Effector memory CD8-positive, alpha-beta T cell (primary cell): Measurements from ENCODE around the gene DENND1A.
"Not testable (repeated sequence)": the region's sequence is repeated elsewhere in the genome, so short reads cannot be mapped to it uniquely, and the experiment has no call there.

Experiments
- ATAC-seq: fragments of 150-1000 bp; cut with Tn5 transposase; replicated peaks from 2 replicates; pipeline ENCODE4 v1.10.0; 2021; ENCODE audit warnings: mild to moderate bottlenecking, moderate library complexity
- DNase-seq, 3 experiments: peaks; one replicate each; pipeline ENCODE4 v3.0.0; 2021
- H3K27ac Mint-ChIP-seq, 2 donors: one replicate each; pipeline ENCODE4 v1.8.0; 2022; ENCODE audit warnings: mild to moderate bottlenecking in 2 of 2, mixed read lengths in 2 of 2, moderate library complexity in 2 of 2
- H3K27me3 Mint-ChIP-seq, 2 donors: one replicate each; pipeline ENCODE4 v1.8.0; 2022; ENCODE audit warnings: mixed read lengths in 2 of 2
- H3K36me3 Mint-ChIP-seq: one replicate; pipeline ENCODE4 v1.8.0; 2022; ENCODE audit warnings: mild to moderate bottlenecking, moderate library complexity, mixed read lengths; ENCODE audit not compliant: insufficient read depth
- H3K4me1 Mint-ChIP-seq, 2 donors: one replicate each; pipeline ENCODE4 v1.8.0; 2022; ENCODE audit warnings: low read depth in 2 of 2, mixed read lengths in 2 of 2
- H3K4me3 Mint-ChIP-seq, 2 donors: one replicate each; pipeline ENCODE4 v1.8.0; 2022; ENCODE audit warnings: mild to moderate bottlenecking in 2 of 2, mixed read lengths in 2 of 2, moderate library complexity in 2 of 2
- H3K9me3 Mint-ChIP-seq, 2 donors: one replicate each; pipeline ENCODE4 v1.8.0; 2022; ENCODE audit warnings: mixed read lengths in 2 of 2

The DENND1A gene

GRCh38 chr9:123957731-123958130, 27.8 kb upstream of the DENND1A start:
- no peak for ATAC-seq
- Mint-ChIP-seq H3K27me3 (peaks cover 36 to 70% of the 10 kb centered on the region in 2 donors), H3K27ac (no peak overlapping the region), H3K4me1 (no peaks in the 10 kb centered on the region), H3K36me3 (peaks cover 4% of the 10 kb centered on the region), H3K4me3 (no peak overlapping the region), H3K9me3 (no peaks in the 10 kb centered on the region)
- no peak for DNase-seq

DNA sequence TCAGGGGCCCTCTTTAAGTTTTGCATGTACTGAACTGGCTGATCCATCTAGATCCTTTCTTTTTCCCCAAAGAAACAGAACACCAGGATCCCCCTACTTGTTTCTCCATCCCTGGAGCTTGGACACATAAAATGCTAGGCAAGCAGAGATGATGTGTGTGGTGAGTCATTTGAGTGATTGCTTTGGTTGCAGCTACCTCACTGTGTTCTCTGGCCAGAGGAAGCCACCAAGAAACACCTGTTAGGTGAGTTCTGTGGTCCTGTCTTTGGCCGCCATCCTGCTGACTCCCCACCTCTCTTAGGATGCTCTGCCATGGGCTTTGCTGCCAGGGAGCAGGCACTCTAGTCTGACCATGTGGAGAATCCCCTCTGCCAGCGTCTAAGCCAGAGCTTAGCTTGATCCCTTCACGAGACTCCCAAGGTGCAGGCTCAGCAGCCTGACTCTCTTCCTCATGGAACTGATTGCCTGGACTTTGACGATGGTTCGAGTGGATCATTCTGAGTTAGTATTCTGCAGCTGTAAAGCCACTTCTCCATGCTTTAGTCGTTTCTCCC, 27.3 kb upstream of the DENND1A start:
- peaks cover 4% of the 10 kb centered on the region for H3K36me3 Mint-ChIP-seq
- no peak overlapping the region for H3K4me3 Mint-ChIP-seq
- no peaks in the 10 kb centered on the region for H3K9me3 Mint-ChIP-seq
- H3K4me1 Mint-ChIP-seq: no peaks in the 10 kb centered on the region
- ATAC-seq (no peak), DNase-seq (no peak)
- H3K27ac Mint-ChIP-seq: no peak overlapping the region
- H3K27me3 Mint-ChIP-seq: peaks cover 41 to 74% of the 10 kb centered on the region in 2 donors

DNA sequence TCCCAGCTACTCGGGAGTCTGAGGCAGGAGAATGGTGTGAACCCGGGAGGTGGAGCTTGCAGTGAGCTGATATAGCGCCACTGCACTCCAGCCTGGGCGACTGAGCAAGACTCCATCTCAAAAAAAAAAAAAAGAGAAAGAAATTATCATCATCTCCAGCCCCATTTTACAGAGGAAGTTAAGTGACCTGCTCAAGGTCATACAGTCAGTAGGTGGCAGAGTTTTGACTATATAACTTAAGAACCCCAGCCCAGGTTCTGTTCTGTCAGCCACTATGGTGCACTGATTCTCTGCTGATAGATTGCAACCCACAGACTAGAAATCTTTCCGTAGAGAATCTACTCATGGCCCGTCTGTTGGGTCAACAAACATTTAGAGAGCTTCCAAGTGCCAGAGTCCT, 25.7 kb upstream of the DENND1A start:
- H3K9me3 Mint-ChIP-seq: no peaks in the 10 kb centered on the region
- no peaks in the 10 kb centered on the region for H3K4me1 Mint-ChIP-seq
- no peak overlapping the region for H3K4me3 Mint-ChIP-seq
- DNase-seq: no peak
- H3K27ac Mint-ChIP-seq: no peak overlapping the region
- ATAC-seq: no peak
- peaks cover 4% of the 10 kb centered on the region for H3K36me3 Mint-ChIP-seq
- peaks cover 37 to 75% of the 10 kb centered on the region in 2 donors for H3K27me3 Mint-ChIP-seq

GRCh38 chr9:123954518-123955280, 24.8 kb upstream of the DENND1A start:
- Mint-ChIP-seq H3K36me3 (peaks cover 4% of the 10 kb centered on the region), H3K9me3 (no peaks in the 10 kb centered on the region), H3K27me3 (peaks cover 38 to 72% of the 10 kb centered on the region in 2 donors), H3K27ac (no peak overlapping the region), H3K4me1 (no peaks in the 10 kb centered on the region), H3K4me3 (no peak overlapping the region)
- DNase-seq (no peak), ATAC-seq (no peak)

DNA sequence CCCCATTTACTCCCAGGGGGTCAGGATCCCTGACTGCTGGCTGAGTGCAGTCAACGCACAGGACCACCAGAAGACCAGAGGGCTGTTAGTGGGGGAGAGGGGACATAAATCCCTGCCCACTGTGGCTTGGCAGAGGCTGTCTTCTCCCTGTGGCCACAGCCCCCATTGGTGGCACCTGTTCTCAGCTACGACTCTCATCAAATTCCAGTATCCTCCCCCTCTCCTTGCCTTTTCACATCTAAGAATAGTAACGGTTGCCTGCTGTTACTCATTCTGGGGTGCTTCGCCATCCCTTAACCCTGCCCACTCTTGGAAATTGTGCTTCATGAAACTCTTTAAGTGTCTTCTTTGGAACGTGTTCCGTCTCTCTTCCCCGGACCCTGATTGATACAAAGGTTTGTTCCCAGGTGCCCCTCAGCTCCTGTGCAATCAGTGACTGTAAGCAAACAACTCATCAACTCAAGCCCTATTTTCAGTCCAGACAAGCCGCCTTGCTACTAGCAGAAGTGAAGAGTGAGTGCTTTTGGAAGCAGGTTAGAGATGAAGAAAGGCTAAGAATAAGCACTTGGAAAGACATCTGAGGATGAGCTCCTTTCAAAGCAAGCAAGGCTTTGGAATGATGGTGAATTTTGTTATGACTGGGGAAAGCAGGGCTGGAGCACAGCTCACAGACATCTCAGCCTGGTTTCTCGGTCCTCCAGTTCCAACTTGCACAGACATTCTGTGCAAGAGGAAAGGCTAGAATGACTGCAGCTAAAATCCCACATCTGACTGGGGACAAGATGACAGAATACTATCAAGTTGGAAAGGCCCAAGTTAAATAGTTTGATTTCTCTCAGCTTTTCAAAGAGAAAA, 22.9 kb upstream of the DENND1A start:
- Mint-ChIP-seq H3K27ac (no peak overlapping the region), H3K36me3 (peaks cover 4% of the 10 kb centered on the region), H3K4me1 (no peaks in the 10 kb centered on the region), H3K27me3 (peaks cover 29 to 53% of the 10 kb centered on the region in 2 donors), H3K9me3 (no peaks in the 10 kb centered on the region), H3K4me3 (no peak overlapping the region)
- ATAC-seq (no peak), DNase-seq (no peak)

DNA sequence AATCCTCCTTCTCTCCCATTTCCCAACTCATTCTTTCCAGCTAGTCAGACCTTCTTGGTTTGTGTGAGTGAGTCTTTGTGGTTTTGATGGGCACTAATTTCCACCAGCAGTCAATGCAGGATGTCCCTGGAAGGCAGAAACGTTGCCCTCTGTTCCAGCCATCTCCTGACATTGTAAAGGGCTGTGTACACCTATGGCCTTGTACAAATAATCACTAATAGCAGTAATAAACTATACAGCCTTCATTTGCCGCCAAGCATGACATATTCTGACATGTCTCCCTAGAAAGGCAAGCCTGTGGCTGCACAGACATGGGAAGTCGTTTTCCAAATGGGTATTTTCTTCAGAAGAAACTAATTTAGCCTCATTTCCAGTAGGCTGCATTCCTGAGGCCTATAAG, 18.4 kb upstream of the DENND1A start:
- no peak for DNase-seq
- Mint-ChIP-seq H3K27me3 (peaks cover 23 to 28% of the 10 kb centered on the region in 2 donors), H3K4me3 (no peak overlapping the region), H3K9me3 (no peaks in the 10 kb centered on the region), H3K36me3 (no peaks in the 10 kb centered on the region), H3K4me1 (no peaks in the 10 kb centered on the region), H3K27ac (no peak overlapping the region)
- ATAC-seq: no peak

GRCh38 chr9:123947326-123947725, 17.4 kb upstream of the DENND1A start:
- ATAC-seq (no peak), DNase-seq (no peak)
- H3K4me1 Mint-ChIP-seq: no peaks in the 10 kb centered on the region
- H3K27me3 Mint-ChIP-seq: peaks cover 14 to 28% of the 10 kb centered on the region in 2 donors
- H3K9me3 Mint-ChIP-seq: no peaks in the 10 kb centered on the region
- no peak overlapping the region for H3K27ac Mint-ChIP-seq
- no peak overlapping the region for H3K4me3 Mint-ChIP-seq
- H3K36me3 Mint-ChIP-seq: no peaks in the 10 kb centered on the region

- ATAC-seq (no peak), DNase-seq (no peak)
- H3K27me3 Mint-ChIP-seq: peaks cover 10 to 32% of the 10 kb centered on the region in 2 donors
- H3K9me3 Mint-ChIP-seq: no peaks in the 10 kb centered on the region
- H3K4me1 Mint-ChIP-seq: no peaks in the 10 kb centered on the region
- no peak overlapping the region for H3K27ac Mint-ChIP-seq
- H3K4me3 Mint-ChIP-seq: no peak overlapping the region
- H3K36me3 Mint-ChIP-seq: no peaks in the 10 kb centered on the region
These were observed 16.3 kb upstream of the DENND1A start for GRCh38 chr9:123946101-123946821.

DNA sequence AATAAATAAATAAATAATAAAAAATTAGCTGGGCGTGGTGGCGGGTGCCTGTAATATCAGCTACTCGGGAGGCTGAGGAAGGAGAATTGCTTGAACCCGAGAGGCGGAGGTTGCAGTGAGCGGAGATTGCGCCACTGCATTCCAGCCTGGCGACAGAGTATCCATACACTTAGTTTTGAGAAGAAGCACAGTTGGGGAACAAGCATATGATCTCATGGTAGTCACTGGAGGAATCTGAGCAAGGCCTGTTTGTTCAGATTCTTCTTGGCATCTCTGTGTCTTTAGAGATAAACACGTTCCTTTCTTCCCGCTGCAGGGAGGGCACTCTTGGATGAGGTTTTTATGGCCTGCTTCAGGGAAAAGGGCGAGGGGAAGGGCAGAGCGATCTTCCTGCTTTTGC, 15.6 kb upstream of the DENND1A start:
- Mint-ChIP-seq H3K27me3 (peaks cover 13 to 30% of the 10 kb centered on the region in 2 donors), H3K36me3 (no peaks in the 10 kb centered on the region), H3K4me3 (no peak overlapping the region), H3K27ac (no peak overlapping the region), H3K9me3 (no peaks in the 10 kb centered on the region), H3K4me1 (no peaks in the 10 kb centered on the region)
- DNase-seq: no peak
- no peak for ATAC-seq

- DNase-seq, ATAC-seq, H3K9me3 Mint-ChIP-seq, H3K36me3 Mint-ChIP-seq, H3K27ac Mint-ChIP-seq, H3K4me1 Mint-ChIP-seq, H3K4me3 Mint-ChIP-seq: not testable (repeated sequence)
- H3K27me3 Mint-ChIP-seq: peaks cover 9 to 25% of the 10 kb centered on the region in 2 donors
These were observed 14.5 kb upstream of the DENND1A start for GRCh38 chr9:123944464-123944863.

DNA sequence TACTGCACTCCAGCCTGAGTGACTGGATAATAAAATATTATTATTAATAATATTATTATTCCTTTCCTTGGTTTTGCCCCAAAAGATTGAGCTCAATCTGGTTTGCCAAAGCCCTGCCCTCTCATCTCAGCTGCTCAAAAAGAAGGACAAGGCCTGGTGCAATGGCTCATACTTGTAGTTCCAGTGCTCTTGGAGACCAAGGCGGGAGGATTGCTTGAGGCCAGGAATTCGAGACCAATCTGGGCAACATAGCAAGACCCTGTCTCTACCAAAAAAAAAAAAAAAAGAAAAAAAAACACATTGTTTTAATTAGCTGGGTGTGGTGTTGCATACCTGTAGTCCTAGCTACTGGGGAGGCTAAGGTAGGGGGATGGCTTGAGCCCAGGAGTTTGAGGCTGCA, 13.7 kb upstream of the DENND1A start:
- no peaks in the 10 kb centered on the region for H3K9me3 Mint-ChIP-seq
- DNase-seq (no peak), ATAC-seq (no peak)
- H3K4me3 Mint-ChIP-seq: no peak overlapping the region
- H3K36me3 Mint-ChIP-seq: no peaks in the 10 kb centered on the region
- peaks cover 16 to 33% of the 10 kb centered on the region in 2 donors for H3K27me3 Mint-ChIP-seq
- H3K27ac Mint-ChIP-seq: no peak overlapping the region
- H3K4me1 Mint-ChIP-seq: no peaks in the 10 kb centered on the region

- ATAC-seq (no peak), DNase-seq (no peak)
- peaks cover 22 to 41% of the 10 kb centered on the region in 2 donors for H3K27me3 Mint-ChIP-seq
- H3K36me3 Mint-ChIP-seq: no peaks in the 10 kb centered on the region
- no peaks in the 10 kb centered on the region for H3K9me3 Mint-ChIP-seq
- H3K4me3 Mint-ChIP-seq: no peak overlapping the region
- H3K27ac Mint-ChIP-seq: no peak overlapping the region
- no peaks in the 10 kb centered on the region for H3K4me1 Mint-ChIP-seq
These were observed 12.6 kb upstream of the DENND1A start for GRCh38 chr9:123942542-123942941.

DNA sequence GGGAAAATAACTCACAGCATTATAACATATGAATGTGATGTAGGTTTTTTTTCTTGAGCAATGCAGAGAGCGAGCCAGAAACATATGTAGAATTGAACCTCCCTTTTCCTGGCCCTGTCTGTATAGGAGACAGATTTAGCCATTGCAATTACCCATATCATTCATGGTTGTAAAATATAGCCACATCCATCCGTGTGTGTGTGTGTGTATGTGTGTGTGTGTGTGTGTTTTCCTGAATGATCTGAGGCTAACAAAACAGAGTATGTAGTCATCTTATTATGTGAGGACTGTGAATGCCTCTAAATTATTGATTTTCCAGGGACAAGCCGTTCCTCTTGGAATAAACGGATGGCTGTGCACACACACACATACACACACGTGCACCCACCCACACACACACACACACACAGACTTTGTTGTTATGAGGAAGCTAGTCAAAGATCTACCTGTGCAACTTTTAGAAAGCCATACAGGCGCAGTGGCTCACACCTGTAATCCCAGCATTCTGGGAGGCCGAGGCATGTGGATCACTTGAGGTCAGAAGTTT, 11.7 kb upstream of the DENND1A start:
- no peaks in the 10 kb centered on the region for H3K36me3 Mint-ChIP-seq
- no peaks in the 10 kb centered on the region for H3K4me1 Mint-ChIP-seq
- no peak overlapping the region for H3K4me3 Mint-ChIP-seq
- H3K27ac Mint-ChIP-seq: no peak overlapping the region
- ATAC-seq (no peak), DNase-seq (no peak)
- no peaks in the 10 kb centered on the region for H3K9me3 Mint-ChIP-seq
- peaks cover 24 to 44% of the 10 kb centered on the region in 2 donors for H3K27me3 Mint-ChIP-seq
